GM11168 (cell line): ENCODE measurements around the gene IGF2BP2.
"Not testable (repeated sequence)": the region's sequence is repeated elsewhere in the genome, so short reads cannot be mapped to it uniquely, and the experiment has no call there.

Source experiments
- in situ Hi-C: fragments of 300-500 bp; cut with MboI; formaldehyde crosslinking; loops from one replicate; pipeline ENCODE4 v1.12.0; 2022; ENCODE audit warnings: low sequenced_read_pairs; ENCODE audit not compliant: unreplicated experiment

IGF2BP2 gene

DNA sequence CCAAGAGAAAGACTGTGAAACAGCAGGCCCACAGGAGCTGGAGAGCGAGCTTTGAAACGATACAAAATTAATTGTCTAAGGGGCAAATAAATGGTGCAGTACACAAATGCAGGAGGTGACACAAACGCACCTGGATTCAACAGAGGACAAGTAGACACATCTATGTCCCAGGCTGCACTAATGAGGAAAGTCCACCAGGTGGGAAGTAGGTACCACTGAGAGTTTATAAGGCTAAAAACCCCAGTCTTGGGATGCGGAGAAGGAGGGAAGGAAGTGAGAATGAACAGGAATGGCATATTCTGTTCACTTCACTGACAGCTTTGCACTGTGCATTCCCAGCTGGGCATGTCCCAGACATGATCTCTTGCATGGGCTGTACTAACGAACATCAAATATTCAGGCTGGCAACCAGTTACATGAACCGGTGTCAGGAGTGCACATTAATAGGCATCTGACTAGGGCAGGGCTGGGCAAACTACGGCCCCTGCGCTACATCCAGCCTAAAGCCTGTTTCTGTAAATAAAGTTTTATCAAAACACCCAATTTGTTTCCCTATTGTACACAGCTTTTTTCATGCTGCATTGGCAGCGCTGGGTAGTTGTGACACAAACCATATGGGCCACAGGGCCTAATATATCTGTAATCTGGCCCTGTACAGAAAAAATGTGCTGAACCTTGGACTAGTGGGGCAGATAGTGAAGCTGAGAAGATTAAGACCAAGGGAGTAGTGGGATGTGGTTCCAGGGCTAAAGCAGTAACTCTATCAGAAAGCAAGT, 107.0 kb downstream of the IGF2BP2 start:
- in situ Hi-C loops: no loop called here

DNA sequence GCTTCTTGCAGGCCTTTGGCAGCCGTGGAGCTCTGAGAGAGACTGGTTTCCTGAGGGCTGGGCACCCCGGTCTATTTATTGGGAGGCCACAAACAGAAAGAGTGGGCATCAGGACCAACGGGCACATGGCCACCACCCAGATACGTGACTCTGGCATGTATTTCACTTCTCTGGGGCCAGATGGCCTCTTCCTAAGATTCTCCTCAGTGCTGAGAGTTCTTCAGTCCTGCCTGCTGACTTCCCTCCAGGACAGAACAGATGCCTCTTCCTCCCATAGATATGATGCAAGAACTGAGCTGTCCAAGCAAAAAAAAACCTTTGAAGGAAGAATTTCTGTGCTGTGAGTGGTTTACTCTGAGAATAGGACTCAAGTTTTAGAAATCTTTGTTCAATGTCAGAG, 107.7 kb downstream of the IGF2BP2 start:
- in situ Hi-C loops: no loop called here

- in situ Hi-C loops: no loop called here
Measured at GRCh38 chr3:185716436-185717108, 108.3 kb downstream of the IGF2BP2 start.

GRCh38 chr3:185715091-185715490, 109.8 kb downstream of the IGF2BP2 start:
- in situ Hi-C loops: no loop called here

GRCh38 chr3:185714085-185714484, 110.8 kb downstream of the IGF2BP2 start:
- in situ Hi-C loops: no loop called here

- in situ Hi-C loops: no loop called here
Measured at GRCh38 chr3:185713015-185713414, 111.8 kb downstream of the IGF2BP2 start.

GRCh38 chr3:185712337-185712736, 112.5 kb downstream of the IGF2BP2 start:
- in situ Hi-C loops: no loop called here

DNA sequence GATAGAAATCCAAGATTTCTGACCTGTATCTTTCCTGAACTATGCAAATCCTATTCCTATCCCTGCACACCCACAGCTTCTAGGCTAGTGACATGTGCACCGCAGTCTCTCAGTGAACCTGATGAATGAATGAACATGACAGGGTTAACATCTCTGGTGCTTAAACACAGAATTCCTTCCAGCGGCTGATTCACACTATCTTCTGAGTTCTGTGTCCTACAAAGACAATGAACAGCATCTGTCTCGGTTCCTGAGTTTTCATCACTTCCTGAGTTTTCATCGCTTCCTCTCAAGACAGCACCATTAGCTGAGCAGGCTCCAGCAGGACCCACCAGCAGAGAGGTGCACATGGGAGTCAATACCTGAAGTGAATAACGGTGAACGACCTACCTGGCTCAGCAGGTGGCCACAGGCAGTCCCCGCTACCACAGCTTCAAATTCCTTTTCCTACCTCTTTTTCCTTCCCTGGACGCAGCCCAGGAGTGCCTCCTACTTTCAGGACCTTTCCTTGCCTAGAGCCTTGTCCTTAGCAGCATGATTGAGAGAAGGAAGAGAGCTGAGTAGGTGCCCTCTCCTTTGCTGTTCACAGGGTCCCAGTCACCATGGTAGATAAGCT, 113.5 kb downstream of the IGF2BP2 start:
- in situ Hi-C loops: no loop called here

GRCh38 chr3:185709251-185709955, 115.4 kb downstream of the IGF2BP2 start:
- in situ Hi-C loops: no loop called here

- in situ Hi-C loops: no loop called here
Measured at GRCh38 chr3:185708392-185708791, 116.5 kb downstream of the IGF2BP2 start.

- in situ Hi-C loops: no loop called here
Measured at GRCh38 chr3:185705498-185705897, 119.3 kb downstream of the IGF2BP2 start.

DNA sequence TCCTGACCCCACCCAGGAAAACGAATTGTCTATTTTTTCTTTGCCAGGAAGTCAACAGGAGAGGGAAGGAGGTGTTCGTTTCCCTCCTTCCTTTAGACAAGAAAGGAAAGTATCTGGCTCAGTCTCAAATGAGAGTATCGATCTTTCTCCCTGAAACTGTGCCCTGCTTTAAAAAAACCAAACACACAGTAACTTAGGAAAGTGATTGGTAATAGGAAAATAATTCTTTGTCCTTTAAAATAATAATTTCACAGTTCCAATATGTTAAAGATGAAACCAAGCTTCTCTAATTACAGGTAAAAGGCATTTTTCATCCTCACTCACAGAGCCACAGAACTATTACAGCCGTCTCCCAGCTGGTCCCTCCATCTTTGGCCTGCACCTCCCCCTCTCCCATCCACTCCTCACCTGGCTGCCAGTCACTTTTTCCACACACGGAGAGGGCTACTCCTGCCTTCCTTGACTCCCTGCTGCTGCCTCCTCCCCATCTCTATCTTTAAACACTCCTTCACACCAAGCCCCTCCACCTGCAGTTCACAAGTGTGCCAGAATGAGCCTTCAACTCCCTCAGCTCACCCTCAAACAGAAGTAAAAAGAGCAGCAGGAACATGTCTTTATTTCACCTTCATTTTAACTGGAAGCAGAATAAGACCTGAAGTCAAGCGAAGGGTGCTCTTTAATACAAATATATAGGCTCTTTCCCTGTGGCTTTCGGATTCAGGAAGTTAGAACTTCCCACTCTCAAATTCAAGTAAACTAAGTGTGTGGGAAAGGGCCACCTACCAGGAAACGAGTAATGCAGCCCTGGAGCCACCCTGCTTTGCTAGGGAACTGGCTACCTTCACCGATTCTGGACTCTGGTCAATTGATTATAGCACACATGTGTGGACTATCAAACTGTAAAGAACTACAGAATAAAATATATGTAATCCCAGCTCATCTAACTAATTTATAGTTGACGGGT, 122.3 kb downstream of the IGF2BP2 start:
- in situ Hi-C loops: no loop called here

- in situ Hi-C loops: no loop called here
Measured at GRCh38 chr3:185701611-185702261, 123.1 kb downstream of the IGF2BP2 start.

DNA sequence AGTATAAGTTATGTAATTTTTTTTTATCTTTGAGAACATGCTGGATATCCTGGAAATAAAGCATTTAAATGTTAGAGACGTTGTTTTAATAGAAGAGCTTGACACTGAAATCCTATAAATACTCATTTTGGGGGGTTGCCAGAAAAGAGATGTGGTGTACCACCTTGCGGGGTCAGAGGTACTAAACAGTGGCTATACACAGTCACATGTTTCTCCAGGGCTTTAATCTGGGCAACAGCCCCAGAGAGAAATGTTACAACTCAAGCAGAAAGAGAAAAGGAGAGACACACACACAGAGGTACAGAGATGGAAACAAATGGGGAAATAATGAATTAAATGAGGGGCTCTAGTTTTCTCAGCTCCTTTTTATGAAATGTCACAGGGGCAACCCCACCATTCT, 124.9 kb downstream of the IGF2BP2 start:
- in situ Hi-C loops: no loop called here

GRCh38 chr3:185697228-185697627, 127.6 kb downstream of the IGF2BP2 start:
- in situ Hi-C loops: not testable (repeated sequence)

DNA sequence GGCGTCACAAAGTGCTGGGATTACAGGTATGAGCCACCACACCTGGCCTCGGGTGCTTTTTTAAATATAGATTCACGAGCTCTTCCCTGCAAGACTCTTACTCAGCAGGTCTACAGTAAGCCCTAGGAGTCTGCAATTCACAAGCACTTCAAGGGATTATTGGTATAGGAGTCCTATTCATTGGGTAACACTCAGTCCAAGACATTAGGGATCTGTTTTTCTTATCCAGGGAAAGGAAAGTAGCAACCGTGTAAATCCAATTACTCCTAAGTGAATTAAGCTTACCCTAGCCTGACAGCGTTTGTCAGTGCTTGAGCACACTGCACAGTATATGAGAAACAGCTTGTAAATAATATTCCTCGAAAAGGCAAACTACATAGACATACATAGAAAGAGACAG, 128.8 kb downstream of the IGF2BP2 start:
- in situ Hi-C loops: no loop called here

DNA sequence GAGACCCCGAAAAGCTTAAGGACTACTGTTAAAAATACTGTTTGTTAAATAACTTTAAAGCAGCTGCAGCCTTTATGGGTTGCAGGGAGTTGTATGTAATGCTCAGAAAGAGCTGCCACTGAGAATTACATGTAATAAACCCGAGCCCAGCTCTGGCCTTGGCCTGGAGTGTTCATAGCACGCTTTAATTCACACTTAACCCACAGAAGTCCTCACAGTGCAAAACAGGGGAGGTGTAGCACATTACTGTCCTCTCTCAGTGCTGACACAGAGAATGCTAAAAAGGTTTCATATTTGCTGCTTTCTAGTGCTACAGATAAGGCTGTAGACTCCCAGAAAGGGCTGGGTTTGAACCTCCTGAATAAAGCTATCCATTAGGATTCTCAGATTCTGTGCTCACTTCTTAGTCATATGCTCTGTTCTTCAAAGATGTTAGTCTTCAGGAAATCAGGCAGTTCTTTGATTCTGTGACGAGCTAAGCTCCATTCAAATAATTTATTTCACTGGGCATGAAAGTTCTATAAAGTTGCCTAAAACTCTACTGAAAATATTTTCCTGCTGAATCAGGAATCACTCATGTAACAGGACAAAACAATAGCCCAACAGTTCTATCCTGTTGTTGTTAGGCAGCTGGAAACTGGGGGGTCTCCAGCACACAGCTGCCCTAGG, 130.7 kb downstream of the IGF2BP2 start:
- in situ Hi-C loops: no loop called here

GRCh38 chr3:185691622-185692021, 133.2 kb downstream of the IGF2BP2 start:
- in situ Hi-C loops: no loop called here
